Measurements from ENCODE around the gene CD44.

DNA sequence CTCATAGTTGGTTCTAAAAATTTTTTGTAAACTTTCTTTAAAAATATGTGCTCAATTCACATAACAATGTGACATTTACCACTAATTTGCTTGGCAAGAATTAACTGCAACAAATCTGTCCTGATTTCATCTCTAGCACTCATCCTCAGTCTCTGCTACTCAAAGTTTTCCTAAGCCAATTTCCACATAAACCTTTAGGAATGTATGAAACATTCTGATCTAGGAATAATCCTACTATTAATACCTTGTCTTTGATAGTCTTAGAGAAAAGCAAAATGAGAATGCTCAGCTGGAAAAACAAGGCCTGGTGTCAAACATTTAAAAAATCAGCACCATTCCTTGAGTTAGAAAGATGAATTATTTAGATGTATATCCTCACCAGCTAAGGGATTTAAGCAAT is 114.3 kb downstream of the CD44 start:
- TF ChIP-seq, protein P1, sequence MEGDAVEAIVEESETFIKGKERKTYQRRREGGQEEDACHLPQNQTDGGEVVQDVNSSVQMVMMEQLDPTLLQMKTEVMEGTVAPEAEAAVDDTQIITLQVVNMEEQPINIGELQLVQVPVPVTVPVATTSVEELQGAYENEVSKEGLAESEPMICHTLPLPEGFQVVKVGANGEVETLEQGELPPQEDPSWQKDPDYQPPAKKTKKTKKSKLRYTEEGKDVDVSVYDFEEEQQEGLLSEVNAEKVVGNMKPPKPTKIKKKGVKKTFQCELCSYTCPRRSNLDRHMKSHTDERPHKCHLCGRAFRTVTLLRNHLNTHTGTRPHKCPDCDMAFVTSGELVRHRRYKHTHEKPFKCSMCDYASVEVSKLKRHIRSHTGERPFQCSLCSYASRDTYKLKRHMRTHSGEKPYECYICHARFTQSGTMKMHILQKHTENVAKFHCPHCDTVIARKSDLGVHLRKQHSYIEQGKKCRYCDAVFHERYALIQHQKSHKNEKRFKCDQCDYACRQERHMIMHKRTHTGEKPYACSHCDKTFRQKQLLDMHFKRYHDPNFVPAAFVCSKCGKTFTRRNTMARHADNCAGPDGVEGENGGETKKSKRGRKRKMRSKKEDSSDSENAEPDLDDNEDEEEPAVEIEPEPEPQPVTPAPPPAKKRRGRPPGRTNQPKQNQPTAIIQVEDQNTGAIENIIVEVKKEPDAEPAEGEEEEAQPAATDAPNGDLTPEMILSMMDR (IDR thresholded peaks at IDR 0.05), result no peak
- no peak for TF ChIP-seq POLR2A (IDR thresholded peaks at IDR 0.05)
- TF ChIP-seq POLR2AphosphoS5 (IDR thresholded peaks at IDR 0.05), result no peak
